Measurements from ENCODE around the gene FBXO22.
A peak's percentile ranks its signal among the peaks of the same experiment; 100 is the strongest.
"Not testable (repeated sequence)": the region's sequence is repeated elsewhere in the genome, so short reads cannot be mapped to it uniquely, and the experiment has no call there.

The FBXO22 gene

DNA sequence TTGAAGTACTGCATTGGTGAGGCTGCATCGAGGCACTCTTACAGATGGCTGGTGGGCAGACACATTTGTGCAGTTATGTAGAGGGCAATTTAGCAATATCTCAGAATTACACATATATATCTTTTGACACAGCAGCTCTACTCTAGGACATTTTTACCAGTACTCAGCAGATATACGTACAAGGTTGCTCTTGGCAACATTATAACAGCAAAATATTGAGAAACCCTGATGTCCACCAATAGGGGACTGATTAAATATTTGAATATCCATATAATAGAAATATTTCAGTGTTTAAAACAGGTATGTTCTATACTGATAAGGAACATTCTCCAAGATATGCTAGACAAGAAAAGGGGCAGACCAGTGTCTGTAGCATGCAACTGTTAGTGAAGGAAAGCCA, 7.9 kb upstream of the FBXO22 start:
- peaks cover 5% of the 10 kb centered on the region for H3K4me1 Mint-ChIP-seq
- DNase-seq (ENCODE audit: low spot score in 2 of 2) (no peak), ATAC-seq (no peak)
- H3K36me3 Mint-ChIP-seq, result peaks cover 32% of the 10 kb centered on the region
- no peak overlapping the region for H3K27ac Mint-ChIP-seq
- H3K9me3 Mint-ChIP-seq, result no peaks in the 10 kb centered on the region
- H3K4me3 Mint-ChIP-seq, result no peak overlapping the region

DNA sequence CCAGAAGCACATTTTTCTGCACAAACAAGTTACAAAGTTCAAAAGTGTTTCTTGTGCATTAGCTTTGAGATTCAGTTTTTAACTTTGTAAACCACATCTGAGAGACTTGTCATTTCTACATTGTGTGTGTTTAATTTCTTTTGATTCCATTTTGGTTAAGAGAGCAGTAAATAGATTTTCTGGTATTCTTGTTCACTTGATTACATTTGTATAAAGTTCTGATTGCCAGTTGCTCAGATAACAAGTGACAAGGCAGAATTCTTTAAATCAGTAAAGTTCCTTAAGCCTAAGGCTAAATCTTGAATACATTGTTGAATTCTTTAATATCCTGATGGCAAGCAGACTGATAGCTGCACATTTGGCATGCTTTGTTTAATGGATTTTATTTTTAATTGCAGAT, 3.1 kb upstream of the FBXO22 start:
- DNase-seq (ENCODE audit: low spot score in 2 of 2) (no peak), ATAC-seq (no peak)
- H3K4me1 Mint-ChIP-seq, result peaks cover 18% of the 10 kb centered on the region
- H3K36me3 Mint-ChIP-seq, result peaks cover 42% of the 10 kb centered on the region
- H3K9me3 Mint-ChIP-seq, result no peaks in the 10 kb centered on the region
- no peak overlapping the region for H3K4me3 Mint-ChIP-seq
- H3K27ac Mint-ChIP-seq, result no peak overlapping the region

DNA sequence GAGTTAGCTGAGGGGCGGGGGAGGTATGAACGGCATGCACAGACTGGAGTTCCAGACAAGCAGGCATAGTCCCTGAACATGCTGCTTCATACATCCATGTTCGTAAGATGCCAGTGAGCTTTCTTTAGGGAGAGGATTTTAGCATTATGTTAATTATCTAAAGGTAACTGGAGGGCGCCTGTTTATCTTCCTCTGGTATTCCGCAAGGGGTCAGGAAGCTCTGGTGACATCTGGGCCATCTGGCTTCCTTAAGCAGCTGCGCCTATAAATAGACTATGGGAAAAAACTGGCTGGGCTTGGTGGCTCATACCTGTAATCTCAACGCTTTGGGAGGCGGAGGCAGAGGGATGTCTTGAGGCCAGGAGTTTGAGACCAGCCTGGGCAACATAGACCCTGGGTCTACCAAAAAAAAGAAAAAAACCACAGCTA, 1.5 kb upstream of the FBXO22 start:
- Mint-ChIP-seq H3K4me3 (peak overlapping the region; percentile 90), H3K4me1 (peaks cover 18% of the 10 kb centered on the region), H3K27ac (no peak overlapping the region), H3K9me3 (no peaks in the 10 kb centered on the region), H3K36me3 (peaks cover 33% of the 10 kb centered on the region)
- ATAC-seq, result no peak
- no peak for DNase-seq (ENCODE audit: low spot score in 2 of 2)

DNA sequence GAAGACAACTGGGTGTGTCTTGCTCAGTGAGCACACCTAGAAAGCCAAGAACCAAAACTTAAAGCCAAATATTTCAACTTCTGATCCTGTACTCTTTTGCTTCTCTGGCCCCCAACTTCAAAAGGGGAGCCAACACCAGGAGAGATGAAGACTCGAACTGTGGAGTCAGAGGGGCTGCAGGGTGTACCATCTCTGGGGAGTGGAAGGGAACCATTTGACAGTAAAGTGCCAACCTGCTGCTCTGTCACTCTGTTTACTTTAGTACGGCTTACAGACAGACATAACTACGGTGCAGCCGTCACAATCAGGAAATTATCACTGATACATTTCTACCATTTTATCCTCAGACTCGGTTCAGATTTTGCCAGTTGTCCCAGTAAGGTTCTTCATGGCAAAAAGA, 1.6 kb downstream of the FBXO22 start:
- peaks cover 27% of the 10 kb centered on the region for H3K36me3 Mint-ChIP-seq

DNA sequence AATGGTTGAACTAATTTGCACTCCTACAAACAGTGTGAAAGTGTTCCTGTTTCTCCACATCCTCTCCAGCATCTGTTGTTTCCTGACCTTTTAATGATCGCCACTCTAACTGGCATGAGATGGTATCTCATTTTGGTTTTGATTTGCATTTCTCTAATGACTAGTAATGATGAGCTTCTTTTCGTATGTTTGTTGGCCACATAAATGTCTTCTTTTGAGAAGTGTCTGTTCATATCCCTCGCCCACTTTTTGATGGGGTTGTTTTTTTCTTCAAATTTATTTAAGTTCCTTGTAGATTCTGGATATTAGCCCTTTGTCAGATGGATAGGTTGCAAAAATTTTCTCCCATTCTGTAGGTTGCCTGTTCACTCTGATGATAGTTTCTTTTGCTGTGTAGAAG, 6.7 kb downstream of the FBXO22 start:
- H3K27ac Mint-ChIP-seq, H3K4me3 Mint-ChIP-seq, ATAC-seq: not testable (repeated sequence)

More for the DNA sequence above, 1.6 kb downstream of the FBXO22 start:
- peak overlapping the region; percentile 95 for H3K27ac Mint-ChIP-seq
- H3K4me1 Mint-ChIP-seq, result peaks cover 30% of the 10 kb centered on the region
- ATAC-seq, result no peak
- no peak for DNase-seq (ENCODE audit: low spot score in 2 of 2)
- H3K9me3 Mint-ChIP-seq, result no peaks in the 10 kb centered on the region
- H3K4me3 Mint-ChIP-seq, result peak overlapping the region; percentile 90

DNA sequence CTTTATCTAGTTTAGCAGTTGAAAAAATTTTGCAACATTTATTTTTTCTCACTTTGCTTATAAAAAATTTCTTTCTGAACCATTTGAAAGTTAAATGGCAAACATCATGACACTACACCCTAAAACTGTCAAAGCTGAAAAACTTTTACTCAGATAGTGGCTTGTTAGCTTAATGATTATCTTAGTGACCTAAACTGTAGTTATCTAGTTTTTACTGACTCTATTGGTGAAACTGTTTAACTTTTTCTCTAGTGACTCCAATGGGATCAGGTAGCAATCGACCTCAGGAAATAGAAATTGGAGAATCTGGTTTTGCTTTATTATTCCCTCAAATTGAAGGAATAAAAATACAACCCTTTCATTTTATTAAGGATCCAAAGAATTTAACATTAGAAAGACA, 13.3 kb downstream of the FBXO22 start:
- DNase-seq (ENCODE audit: low spot score in 2 of 2) (no peak), ATAC-seq (no peak)
- no peak overlapping the region for H3K27ac Mint-ChIP-seq
- no peaks in the 10 kb centered on the region for H3K9me3 Mint-ChIP-seq
- no peak overlapping the region for H3K4me3 Mint-ChIP-seq
- peaks cover 12% of the 10 kb centered on the region for H3K4me1 Mint-ChIP-seq
- peaks cover 65% of the 10 kb centered on the region for H3K36me3 Mint-ChIP-seq

More for the DNA sequence above, 6.7 kb downstream of the FBXO22 start:
- Mint-ChIP-seq H3K36me3 (peaks cover 46% of the 10 kb centered on the region), H3K4me1 (peaks cover 39% of the 10 kb centered on the region)
- H3K9me3 Mint-ChIP-seq; DNase-seq (ENCODE audit: low spot score in 2 of 2): not testable (repeated sequence)

DNA sequence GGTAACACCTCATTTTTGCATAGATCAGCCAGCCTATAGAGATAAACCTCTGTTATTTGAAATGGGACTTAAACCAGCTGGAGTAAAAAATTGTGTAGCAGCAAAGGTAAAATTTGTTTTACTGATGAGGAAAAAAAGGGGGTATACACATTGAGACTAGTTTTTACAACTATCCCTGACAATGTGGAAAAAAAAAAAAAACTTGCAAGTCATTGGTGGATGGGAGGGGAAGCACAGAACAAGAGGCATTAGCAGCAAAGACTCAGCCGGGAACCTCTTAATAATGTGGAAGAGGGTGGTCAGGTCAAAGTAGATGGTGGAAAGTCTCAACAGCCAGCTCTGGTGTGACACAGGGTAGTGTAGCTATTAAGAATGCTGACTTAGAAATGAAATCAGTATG, 14.5 kb downstream of the FBXO22 start:
- no peak for DNase-seq (ENCODE audit: low spot score in 2 of 2)
- Mint-ChIP-seq H3K4me1 (peaks cover 10% of the 10 kb centered on the region), H3K4me3 (no peak overlapping the region), H3K9me3 (no peaks in the 10 kb centered on the region), H3K36me3 (peaks cover 54% of the 10 kb centered on the region), H3K27ac (no peak overlapping the region)
- no peak for ATAC-seq

DNA sequence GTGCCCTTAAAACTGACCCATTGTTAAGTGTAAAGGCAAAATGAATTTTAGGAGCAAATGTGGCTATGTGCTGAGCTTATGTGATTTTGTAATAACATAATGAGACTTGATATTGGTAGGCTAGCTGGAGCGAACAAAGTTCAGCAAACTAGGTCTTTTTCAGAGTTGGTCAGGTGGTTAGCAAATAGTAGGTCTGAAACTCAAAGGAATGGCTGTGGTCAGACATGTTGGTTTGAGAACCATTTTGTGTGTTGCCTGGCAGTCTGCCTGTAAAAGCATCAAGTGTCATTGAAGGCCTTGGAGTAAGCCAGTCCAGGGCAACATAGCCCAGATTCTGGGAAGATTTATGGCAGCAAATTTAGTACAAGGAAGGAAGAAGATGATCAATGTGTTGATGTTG, 16.4 kb downstream of the FBXO22 start:
- H3K36me3 Mint-ChIP-seq, result peaks cover 36% of the 10 kb centered on the region
- no peak overlapping the region for H3K27ac Mint-ChIP-seq
- peaks cover 19% of the 10 kb centered on the region for H3K4me1 Mint-ChIP-seq
- no peaks in the 10 kb centered on the region for H3K9me3 Mint-ChIP-seq
- H3K4me3 Mint-ChIP-seq, result no peak overlapping the region
- no peak for DNase-seq (ENCODE audit: low spot score in 2 of 2)
- ATAC-seq, result no peak

DNA sequence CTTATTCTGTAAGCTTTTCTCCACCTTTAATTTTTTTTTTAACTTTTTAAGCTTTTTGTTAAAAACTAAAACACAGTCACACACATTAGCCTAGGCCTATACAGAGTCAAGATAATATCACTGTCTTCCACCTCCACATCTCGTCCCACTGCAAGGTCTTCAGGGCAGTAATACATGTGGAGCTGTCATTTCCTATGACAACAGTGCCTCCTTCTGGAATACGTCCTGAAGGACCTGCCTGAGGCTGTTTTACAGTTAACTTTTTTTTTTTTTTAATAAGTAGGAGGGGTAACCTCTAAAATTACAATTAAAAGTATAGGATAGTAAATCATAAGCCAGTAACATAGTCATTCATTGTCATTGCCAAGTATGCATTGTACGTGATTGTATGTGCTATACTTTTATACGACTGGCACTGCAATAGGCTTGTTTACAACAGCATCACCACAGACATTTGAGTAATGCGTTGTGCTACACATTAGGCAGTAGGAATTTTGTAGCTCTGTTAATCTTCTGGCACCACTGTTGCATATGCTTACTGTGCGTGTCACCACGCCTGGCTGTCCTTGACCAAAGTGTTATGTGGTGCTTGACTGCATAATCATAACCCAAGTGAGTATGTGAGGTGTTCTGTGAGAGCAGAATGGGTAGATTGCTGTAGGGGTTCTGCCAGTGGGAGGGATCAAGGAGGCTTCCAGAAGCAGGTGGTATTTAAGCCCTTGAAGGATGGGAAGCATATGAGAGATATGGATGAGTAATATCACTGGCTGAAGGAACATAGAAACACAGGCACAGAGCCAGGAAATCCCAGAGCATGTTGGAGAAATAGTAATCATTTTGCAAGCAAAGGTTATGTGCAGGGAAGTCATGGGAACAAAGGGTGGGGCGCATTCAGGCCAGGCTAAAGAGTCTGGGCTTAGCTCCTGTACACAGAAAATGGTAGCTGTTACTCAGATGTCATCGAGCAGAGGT, 18.3 kb downstream of the FBXO22 start:
- ATAC-seq (peak; percentile 47), DNase-seq (ENCODE audit: low spot score in 2 of 2) (no peak)
- Mint-ChIP-seq H3K27ac (no peak overlapping the region), H3K36me3 (peaks cover 34% of the 10 kb centered on the region), H3K4me3 (no peak overlapping the region), H3K4me1 (peaks cover 30% of the 10 kb centered on the region), H3K9me3 (no peaks in the 10 kb centered on the region)

DNA sequence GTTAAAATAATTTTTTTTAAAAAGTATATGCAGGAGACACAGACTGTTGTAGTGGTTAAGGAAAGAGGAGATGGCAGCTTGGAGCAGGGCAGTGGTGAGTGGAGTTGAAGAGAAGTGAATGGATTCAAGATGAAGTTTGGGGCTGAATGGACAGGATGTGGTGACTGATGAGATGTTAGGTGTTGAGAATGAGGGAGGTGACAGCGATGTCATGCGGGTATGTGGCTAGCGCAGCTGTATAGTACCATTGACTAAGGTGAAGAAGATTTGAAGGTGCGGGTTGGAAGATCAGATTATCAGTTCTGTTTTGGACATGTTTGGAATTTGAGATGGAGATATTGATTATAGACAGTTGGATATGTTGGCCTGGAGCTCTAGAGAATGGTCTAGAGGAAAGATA, 20.1 kb downstream of the FBXO22 start:
- Mint-ChIP-seq H3K36me3 (peaks cover 16% of the 10 kb centered on the region), H3K9me3 (no peaks in the 10 kb centered on the region), H3K4me1 (peaks cover 30% of the 10 kb centered on the region), H3K4me3 (no peak overlapping the region), H3K27ac (no peak overlapping the region)
- DNase-seq (ENCODE audit: low spot score in 2 of 2) (no peak), ATAC-seq (peak; percentile 97)

DNA sequence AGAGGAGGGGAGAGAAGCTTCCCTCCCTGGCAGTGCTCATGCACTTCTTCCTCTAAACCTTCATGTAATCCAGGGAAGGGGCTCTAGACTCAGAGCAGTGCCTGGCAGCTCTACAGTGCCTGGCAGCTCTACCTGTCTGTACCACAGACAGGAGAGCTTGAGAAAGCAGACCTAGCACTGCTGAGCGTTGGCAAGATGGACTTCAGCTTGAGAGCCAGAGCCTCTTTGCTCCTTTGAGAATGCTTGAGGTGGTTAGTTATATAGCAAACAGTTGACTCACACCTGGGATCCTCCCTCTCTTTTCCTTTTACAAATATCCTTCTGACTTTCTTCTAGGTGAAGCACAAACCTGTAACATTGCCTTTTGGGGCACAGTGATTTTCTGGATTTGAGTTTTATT, 20.9 kb downstream of the FBXO22 start:
- peaks cover 13% of the 10 kb centered on the region for H3K36me3 Mint-ChIP-seq
- H3K4me1 Mint-ChIP-seq, result peaks cover 30% of the 10 kb centered on the region
- H3K4me3 Mint-ChIP-seq, result no peak overlapping the region
- H3K27ac Mint-ChIP-seq, result no peak overlapping the region
- DNase-seq (ENCODE audit: low spot score in 2 of 2) (no peak), ATAC-seq (no peak)
- H3K9me3 Mint-ChIP-seq, result no peaks in the 10 kb centered on the region

DNA sequence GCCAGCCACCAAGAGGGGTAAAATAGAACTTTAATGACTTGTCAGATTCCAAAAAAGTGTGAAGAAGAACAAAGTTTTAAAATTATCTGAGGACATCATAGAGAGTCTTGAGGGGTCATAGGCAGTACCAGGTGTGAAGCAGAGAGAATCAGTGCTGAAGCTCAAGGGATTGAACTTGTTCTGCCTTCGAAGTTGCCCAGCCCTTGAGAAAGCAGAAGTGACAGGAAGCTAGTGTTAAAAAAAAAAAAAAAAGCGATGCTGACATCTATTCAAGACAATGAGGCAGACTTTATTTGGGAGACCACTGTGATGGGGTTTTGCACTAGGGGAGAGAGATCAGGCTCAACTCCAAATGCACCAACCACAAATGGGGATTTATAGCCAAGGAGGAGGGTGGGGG, 21.8 kb downstream of the FBXO22 start:
- H3K4me3 Mint-ChIP-seq, result no peak overlapping the region
- H3K27ac Mint-ChIP-seq, result no peak overlapping the region
- peaks cover 16% of the 10 kb centered on the region for H3K36me3 Mint-ChIP-seq
- H3K9me3 Mint-ChIP-seq, result no peaks in the 10 kb centered on the region
- DNase-seq (ENCODE audit: low spot score in 2 of 2), result no peak
- no peak for ATAC-seq
- H3K4me1 Mint-ChIP-seq, result peaks cover 39% of the 10 kb centered on the region

DNA sequence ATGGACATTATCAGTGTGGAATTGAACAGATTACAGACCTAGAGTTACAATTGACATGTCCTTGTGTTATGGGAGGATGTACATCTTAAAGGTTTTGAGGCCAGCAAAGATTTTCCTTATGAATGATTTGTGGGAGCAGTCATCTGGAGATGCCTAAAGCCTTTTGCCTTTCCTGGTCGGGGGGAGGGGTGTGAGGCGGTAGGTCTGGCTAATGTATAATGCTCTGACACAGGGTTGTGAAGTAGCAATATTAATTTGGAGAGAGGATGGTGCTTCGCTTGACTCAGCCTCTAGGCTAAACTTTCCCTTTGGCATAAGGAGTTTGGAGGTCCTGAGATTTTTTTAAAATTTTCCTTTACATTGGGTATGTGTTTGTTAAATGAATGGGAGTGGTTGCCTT, 23.3 kb downstream of the FBXO22 start:
- no peak overlapping the region for H3K27ac Mint-ChIP-seq
- peaks cover 43% of the 10 kb centered on the region for H3K4me1 Mint-ChIP-seq
- no peak for DNase-seq (ENCODE audit: low spot score in 2 of 2)
- H3K36me3 Mint-ChIP-seq, result peaks cover 30% of the 10 kb centered on the region
- H3K9me3 Mint-ChIP-seq, result no peaks in the 10 kb centered on the region
- ATAC-seq, result no peak
- H3K4me3 Mint-ChIP-seq, result no peak overlapping the region

DNA sequence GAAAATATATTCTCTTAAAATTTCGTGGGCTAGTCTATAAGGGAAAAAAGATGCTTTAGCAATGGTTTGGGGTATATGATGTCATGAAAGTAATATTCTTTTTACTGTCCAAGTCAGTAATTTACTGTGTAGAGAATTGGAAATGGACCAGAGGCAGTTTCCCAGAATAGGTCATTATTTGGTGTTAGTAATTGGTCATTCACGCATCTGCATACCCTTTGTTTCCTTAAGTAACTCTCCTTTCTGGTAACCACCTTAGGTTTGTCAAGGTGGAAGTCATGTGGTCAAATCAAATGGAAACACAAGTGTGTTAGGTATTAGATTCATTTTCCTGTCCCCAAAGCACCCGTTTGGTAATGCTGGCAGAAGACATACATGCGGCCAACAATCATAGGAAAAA, 23.9 kb downstream of the FBXO22 start:
- ATAC-seq (no peak), DNase-seq (ENCODE audit: low spot score in 2 of 2) (no peak)
- Mint-ChIP-seq H3K4me1 (peaks cover 36% of the 10 kb centered on the region), H3K27ac (no peak overlapping the region), H3K9me3 (no peaks in the 10 kb centered on the region), H3K4me3 (no peak overlapping the region), H3K36me3 (peaks cover 33% of the 10 kb centered on the region)

DNA sequence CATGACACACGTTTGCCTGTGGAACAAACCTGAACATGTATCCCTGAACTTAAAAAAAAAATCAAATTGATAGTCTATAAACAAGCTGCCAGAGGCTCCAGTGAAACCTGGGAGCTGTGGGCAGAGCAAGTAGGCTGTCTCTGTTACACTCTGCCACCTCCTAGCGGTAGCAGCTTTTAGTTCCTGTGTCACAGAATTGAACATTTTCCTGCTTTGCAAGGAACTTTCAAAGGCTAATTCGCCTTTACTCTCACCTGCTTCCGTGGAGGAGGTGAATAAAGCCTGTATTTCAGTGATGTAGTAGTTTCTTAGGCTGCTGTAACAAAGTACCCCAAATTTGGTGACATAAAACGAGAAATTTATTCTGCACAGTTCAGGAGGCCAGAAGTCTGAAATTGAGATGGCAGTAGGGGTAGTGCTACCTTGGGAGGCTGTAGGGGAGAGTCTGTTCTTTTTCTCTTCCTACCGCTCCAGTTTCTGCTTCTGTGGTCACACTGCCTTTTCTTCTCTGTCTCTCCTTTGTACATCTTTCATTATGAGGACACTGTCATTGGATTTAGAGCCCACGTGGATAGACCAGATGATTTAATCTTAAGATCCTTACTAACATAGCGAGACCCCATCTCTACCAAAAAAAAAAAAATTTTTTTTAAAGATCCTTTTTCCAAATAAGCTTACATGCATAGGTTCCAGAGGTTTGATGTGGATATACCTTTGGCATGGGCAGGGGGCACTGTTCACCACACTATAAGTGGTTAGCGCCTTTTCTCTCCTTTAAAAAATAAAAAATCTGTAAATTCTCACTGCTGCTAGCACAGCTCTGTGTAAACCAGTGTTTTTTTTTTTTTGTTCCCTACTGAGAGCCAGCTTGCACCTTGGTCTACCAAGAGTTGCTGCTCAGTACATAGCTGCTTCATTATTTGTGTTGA, 25.3 kb downstream of the FBXO22 start:
- Mint-ChIP-seq H3K9me3 (no peaks in the 10 kb centered on the region), H3K4me1 (peaks cover 27% of the 10 kb centered on the region), H3K4me3 (no peak overlapping the region), H3K36me3 (peaks cover 47% of the 10 kb centered on the region), H3K27ac (no peak overlapping the region)
- DNase-seq (ENCODE audit: low spot score in 2 of 2) (no peak), ATAC-seq (no peak)
